Measurements from ENCODE around the gene RUVBL1.

RUVBL1 gene

DNA sequence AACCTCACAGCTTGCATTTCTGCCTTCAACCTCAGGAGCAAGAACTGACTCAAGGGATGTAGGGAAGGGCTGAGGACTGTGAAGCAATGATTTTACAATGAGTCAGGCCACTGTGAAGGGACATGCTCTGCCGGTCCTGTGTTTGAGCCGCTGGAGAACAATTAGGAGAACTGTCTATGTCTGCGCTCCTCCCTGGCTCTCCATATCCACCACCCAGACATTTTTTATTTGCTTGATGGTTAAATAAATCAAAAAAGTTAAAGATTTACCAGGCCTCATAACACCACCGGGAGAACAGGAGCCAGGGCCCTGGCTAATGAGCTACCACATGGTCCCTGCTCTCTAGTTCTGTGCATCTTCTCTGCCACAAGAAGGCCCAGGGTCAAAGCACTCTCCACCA is 41.8 kb downstream of the RUVBL1 start:
- FAIRE-seq = peak; percentile 62

DNA sequence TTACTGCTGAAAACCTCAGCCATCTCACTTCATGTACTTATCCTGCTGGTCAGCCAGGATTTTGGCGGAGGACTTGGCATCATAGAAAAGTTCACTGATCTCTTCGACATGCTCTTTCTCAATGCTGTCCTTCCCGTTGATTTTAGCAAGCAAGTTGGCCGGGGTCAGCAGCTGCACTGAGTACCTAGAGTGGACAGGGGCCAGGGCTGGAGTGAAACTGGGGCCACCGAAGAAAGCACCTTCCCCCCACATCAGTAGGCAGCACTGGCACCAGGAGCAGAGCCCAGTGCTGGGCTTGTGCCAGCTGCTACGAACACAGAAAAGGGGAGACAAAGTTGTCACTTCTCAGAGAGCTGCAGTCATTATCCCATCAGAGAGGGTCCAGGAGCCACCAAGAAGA is 42.4 kb downstream of the RUVBL1 start:
- FAIRE-seq = no peak

DNA sequence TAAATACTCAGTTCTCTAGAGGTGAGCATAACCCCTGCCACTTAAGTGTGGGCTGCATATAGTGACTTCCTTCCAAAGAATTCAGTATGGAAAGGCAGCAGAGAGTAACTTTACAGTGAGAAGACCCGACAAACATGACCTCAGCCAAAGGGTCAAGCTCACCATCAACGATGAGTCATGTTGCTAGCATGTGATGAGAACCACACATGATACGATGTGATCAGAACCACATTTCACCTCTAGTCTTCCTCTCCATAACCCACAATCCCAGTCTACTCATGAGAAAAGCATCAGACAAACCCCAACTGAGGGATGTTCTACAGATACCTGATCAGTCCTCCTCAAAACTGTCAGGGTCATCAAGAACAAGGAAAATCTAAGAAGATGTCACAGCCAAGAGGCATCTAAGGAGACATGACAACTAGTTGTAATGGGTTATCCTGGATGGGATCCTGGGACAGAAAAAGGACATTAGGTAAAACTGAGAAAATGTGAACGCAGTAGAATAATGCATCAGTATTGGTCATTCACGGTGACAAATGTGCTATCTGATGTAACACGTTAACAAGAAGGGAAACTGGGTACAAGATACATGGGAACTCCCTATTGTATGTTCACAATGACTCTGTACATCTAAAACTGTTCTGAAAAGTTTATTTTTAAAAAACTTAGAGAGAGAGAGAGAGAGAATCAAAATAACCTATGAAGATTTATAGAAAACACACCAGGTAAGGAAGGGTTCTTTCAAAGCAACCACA is 43.1 kb downstream of the RUVBL1 start:
- peak; percentile 45 for FAIRE-seq

DNA sequence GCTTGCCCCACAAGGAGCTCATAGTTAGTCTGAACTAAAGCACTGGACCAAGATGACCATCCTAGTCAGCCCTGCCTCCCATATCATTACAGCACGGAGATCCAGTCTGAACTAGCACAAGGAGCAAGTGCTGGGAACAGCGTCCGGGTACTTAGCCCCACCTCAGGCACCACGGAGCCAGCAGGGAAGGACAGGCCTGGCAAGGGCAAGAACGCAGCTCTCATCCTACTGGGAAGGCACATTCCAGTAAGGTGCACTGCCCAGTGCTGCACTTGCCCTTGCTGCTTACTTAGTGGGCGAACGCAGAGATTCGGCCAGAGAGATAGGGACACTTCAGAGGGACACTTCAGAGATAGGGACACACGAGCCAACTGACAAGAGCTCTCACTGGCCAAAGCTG is 43.8 kb downstream of the RUVBL1 start:
- no peak for FAIRE-seq

GRCh38 chr3:128078875-128079274 is 44.7 kb downstream of the RUVBL1 start:
- FAIRE-seq = no peak

DNA sequence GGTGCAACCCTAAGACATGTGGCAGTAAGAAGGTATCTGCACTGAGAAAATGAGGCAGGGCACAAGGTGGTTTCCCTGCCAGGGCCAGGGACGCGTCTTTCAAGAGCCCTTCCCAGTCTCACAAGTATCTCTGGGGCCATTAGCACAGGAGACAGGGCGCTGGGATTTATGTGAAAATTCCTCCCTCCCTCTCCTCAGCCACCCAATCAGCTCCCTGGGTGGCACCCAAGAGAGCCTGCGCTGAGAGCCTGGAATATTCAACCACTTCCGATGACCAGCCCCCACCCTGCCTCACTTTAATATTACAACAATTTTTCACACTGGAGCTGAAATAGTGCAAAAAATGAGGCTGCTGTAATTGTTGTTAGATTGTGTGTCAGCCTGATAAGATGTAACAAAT is 45.3 kb downstream of the RUVBL1 start:
- no peak for FAIRE-seq

GRCh38 chr3:128077665-128078064 is 45.9 kb downstream of the RUVBL1 start:
- no peak for FAIRE-seq

- FAIRE-seq = no peak
Observed at GRCh38 chr3:128077202-128077624, 46.4 kb downstream of the RUVBL1 start.

- no peak for FAIRE-seq
Observed at GRCh38 chr3:128076483-128077201, 47.0 kb downstream of the RUVBL1 start.

GRCh38 chr3:128075522-128076482 is 47.8 kb downstream of the RUVBL1 start:
- FAIRE-seq = no peak

DNA sequence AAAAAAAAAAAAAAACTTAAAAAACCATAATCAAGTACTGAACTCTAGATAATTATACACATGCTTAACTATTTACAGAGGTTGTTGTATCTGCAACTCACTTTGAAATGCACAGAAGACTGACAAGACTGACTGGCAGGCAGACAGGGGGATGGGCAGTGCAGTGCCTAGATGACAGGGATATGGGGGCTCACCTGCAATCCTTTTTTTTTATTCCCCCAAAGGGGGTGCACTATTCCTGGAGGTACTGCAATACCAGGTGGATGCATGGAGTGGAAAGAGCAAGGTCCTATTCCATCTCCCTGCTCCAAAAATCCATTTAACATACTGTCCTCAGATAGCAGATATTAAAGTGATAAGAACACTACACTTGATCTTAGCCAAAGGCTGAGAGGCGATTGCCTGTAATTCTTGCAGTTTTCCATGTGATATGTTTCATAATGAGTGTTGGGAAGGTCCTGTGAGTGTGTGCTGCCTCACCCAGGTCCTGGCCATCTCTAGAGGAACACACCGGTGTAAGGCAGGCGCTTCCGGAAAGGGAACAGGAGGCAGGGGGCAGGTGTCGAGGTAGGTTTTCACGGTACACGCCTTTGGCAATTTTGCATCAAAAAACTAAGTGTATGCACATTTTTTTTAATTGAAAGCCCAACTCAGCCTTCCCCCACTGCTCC is 48.6 kb downstream of the RUVBL1 start:
- FAIRE-seq = no peak

DNA sequence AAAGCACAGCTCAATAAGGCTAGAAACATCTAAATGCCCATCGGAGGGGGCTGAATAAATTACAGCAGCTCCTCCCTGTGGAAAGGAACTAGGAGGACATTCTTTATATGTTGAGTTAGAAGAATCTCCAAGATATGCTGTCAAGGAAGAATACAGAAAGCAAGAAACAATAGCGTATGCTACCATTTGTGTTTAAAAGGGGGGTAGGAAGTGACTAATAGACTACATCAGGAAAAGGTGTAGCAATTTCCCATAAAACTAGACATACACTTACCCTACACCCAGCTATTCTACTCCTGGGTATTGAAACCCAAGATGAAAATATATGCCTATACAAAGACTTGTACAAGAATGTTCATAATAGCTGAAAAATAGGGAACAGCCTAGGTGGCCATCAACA is 49.8 kb downstream of the RUVBL1 start:
- no peak for FAIRE-seq

DNA sequence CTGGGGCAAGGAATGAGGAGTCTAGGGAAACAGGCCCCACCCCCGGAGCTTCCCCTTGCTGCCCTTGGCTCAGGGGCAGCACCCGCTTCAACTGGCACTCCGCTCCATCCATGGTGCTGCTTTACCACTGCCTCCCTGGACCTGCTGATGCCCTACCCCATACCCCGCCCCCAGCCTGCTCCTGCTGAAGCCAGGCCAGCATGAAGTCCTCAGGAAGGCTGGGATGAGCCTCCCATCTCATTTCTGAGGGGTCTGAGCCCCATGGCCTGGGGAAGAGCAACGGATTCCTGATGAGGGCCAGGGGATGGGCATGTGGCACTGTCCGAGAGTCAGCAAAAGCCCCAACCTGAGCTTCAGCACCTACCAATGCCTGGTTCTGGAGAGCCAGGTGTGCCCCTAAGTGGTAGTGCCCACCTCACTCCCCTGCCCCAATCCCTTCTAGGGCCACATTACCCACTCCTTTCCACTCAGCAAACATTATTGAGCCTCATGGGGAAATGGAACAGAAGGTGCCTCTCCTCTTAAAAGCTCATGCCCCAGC is 50.4 kb downstream of the RUVBL1 start:
- FAIRE-seq = no peak

- peak; percentile 92 for FAIRE-seq
Observed at GRCh38 chr3:128072454-128073184, 51.0 kb downstream of the RUVBL1 start.

GRCh38 chr3:128071771-128072453 is 51.7 kb downstream of the RUVBL1 start:
- no peak for FAIRE-seq

- no peak for FAIRE-seq
Observed at GRCh38 chr3:128070898-128071591, 52.6 kb downstream of the RUVBL1 start.

DNA sequence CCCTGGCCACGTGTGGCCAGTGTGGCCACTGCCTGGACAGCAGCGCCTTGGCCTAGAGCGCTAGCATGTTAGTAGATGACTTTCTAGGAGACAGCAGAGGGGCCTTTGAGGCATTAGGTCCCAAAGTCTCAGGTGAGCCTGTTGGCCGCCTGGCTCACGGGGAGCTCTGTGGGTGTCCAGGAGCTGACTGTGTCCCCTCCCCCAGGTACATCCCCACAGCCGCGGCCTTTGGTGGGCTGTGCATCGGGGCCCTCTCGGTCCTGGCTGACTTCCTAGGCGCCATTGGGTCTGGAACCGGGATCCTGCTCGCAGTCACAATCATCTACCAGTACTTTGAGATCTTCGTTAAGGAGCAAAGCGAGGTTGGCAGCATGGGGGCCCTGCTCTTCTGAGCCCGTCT is 54.3 kb downstream of the RUVBL1 start:
- no peak for FAIRE-seq

GRCh38 chr3:128068156-128068620 is 55.4 kb downstream of the RUVBL1 start:
- no peak for FAIRE-seq

DNA sequence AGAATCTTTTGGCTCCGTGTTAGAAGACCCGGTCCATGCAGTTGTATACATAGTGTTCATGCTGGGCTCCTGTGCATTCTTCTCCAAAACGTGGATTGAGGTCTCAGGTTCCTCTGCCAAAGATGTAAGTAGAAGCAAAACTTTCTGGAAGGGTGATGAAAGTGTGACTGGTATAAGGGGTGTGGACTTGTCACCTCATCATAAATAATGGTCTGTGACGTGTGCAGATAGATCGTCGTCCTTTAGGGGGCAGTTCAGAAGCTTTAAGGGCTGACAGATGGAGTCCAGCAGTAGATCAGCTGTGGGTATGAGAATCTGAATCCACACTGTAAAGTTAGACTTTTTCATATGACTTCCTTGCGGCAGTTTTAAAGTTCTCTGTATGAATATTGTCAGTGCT is 56.1 kb downstream of the RUVBL1 start:
- FAIRE-seq = no peak

- no peak for FAIRE-seq
Observed at GRCh38 chr3:128066676-128067075, 56.9 kb downstream of the RUVBL1 start.

All from islet of Langerhans (tissue), 1 donor.